ENCODE measurements around the gene NUAK2.

The NUAK2 gene

GRCh38 chr1:205353612-205354011 lies 32.1 kb upstream of the NUAK2 start:
- Histone ChIP-seq H3K9me3 (ENCODE audit: low read length) (no peaks in the 10 kb centered on the region), H2AFZ (ENCODE audit: low read length) (no peak overlapping the region), H3K4me1 (ENCODE audit: insufficient read depth, low read length, severe bottlenecking) (no peaks in the 10 kb centered on the region), H4K20me1 (ENCODE audit: insufficient read depth, low read length) (no peaks in the 10 kb centered on the region), H3K4me3 (ENCODE audit: low read depth, low read length, poor library complexity, severe bottlenecking) (no peak overlapping the region), H3K4me2 (ENCODE audit: low read length) (no peak overlapping the region), H3K27ac (ENCODE audit: low read depth, low read length, poor library complexity, severe bottlenecking) (no peak overlapping the region), H3K36me3 (ENCODE audit: insufficient read depth, low read length) (no peaks in the 10 kb centered on the region), H3K9me2 (ENCODE audit: low read depth, low read length) (no peaks in the 10 kb centered on the region), H3F3A (ENCODE audit: insufficient read depth, low read length) (no peaks in the 10 kb centered on the region), H3K9ac (ENCODE audit: low read length) (no peak overlapping the region), H3K27me3 (ENCODE audit: insufficient read depth, low read length) (peaks cover 5% of the 10 kb centered on the region; the same call in 1 of the 2 replicates), H3K79me2 (ENCODE audit: insufficient read depth, low read length) (no peaks in the 10 kb centered on the region)
- TF ChIP-seq EZH2 (IDR thresholded peaks at IDR 0.05; ENCODE audit: borderline replicate concordance, low read length), result no peak
- TF ChIP-seq, protein P1, sequence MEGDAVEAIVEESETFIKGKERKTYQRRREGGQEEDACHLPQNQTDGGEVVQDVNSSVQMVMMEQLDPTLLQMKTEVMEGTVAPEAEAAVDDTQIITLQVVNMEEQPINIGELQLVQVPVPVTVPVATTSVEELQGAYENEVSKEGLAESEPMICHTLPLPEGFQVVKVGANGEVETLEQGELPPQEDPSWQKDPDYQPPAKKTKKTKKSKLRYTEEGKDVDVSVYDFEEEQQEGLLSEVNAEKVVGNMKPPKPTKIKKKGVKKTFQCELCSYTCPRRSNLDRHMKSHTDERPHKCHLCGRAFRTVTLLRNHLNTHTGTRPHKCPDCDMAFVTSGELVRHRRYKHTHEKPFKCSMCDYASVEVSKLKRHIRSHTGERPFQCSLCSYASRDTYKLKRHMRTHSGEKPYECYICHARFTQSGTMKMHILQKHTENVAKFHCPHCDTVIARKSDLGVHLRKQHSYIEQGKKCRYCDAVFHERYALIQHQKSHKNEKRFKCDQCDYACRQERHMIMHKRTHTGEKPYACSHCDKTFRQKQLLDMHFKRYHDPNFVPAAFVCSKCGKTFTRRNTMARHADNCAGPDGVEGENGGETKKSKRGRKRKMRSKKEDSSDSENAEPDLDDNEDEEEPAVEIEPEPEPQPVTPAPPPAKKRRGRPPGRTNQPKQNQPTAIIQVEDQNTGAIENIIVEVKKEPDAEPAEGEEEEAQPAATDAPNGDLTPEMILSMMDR (IDR thresholded peaks at IDR 0.05; ENCODE audit: low read length), result no peak

GRCh38 chr1:205353191-205353590 lies 31.6 kb upstream of the NUAK2 start:
- no peak overlapping the region for H2AFZ ChIP-seq (ENCODE audit: low read length)
- no peaks in the 10 kb centered on the region for H3K79me2 ChIP-seq (ENCODE audit: insufficient read depth, low read length)
- no peaks in the 10 kb centered on the region for H3K9me2 ChIP-seq (ENCODE audit: low read depth, low read length)
- no peaks in the 10 kb centered on the region for H3K4me1 ChIP-seq (ENCODE audit: insufficient read depth, low read length, severe bottlenecking)
- H4K20me1 ChIP-seq (ENCODE audit: insufficient read depth, low read length), result no peaks in the 10 kb centered on the region
- no peak overlapping the region for H3K27ac ChIP-seq (ENCODE audit: low read depth, low read length, poor library complexity, severe bottlenecking)
- no peaks in the 10 kb centered on the region for H3K9me3 ChIP-seq (ENCODE audit: low read length)
- H3K36me3 ChIP-seq (ENCODE audit: insufficient read depth, low read length), result no peaks in the 10 kb centered on the region
- H3K4me3 ChIP-seq (ENCODE audit: low read depth, low read length, poor library complexity, severe bottlenecking), result no peak overlapping the region
- H3K9ac ChIP-seq (ENCODE audit: low read length), result no peak overlapping the region
- TF ChIP-seq EZH2 (IDR thresholded peaks at IDR 0.05; ENCODE audit: borderline replicate concordance, low read length), result no peak
- TF ChIP-seq, protein P1 (IDR thresholded peaks at IDR 0.05; ENCODE audit: low read length), result no peak
- H3K4me2 ChIP-seq (ENCODE audit: low read length), result no peak overlapping the region
- H3F3A ChIP-seq (ENCODE audit: insufficient read depth, low read length), result no peaks in the 10 kb centered on the region
- peaks cover 5% of the 10 kb centered on the region; the same call in 1 of the 2 replicates for H3K27me3 ChIP-seq (ENCODE audit: insufficient read depth, low read length)

DNA sequence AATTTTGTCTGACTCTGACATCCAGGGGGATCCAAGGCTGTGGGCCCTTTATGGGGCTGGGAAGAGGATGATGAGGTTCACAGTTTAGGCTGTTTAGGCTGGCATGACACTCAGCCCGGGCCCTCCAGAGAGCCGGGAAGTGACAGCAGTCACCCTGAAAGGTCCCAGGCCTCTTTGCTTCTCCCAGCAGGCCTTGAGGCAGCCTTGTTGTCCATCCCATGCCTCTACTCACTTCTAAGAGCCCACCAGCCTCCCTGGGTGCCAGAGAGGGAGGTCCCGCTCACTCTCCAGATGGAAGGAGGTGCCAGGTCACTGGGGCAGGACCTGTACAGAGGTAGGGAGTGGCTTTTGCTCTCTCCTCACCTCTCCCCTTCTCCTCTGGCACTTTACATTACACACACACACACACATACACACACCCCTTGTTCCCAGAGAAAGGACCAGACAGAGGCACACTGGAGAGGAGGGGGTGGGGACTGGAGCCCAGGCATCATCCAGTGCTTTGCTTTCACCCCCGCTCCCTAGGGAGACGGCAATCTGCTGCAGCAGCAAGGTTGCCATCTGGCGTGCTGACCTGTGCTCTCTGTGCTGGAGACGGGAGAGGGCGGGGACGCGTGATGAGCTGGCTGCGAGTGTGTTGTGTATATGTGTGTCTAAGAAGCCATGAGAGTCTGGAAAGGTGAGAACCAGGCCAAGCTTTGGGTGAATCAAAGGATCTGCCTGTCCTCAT lies 30.6 kb upstream of the NUAK2 start:
- no peaks in the 10 kb centered on the region for H3K9me2 ChIP-seq (ENCODE audit: low read depth, low read length)

More for the DNA sequence above, 30.6 kb upstream of the NUAK2 start:
- H3K4me2 ChIP-seq (ENCODE audit: low read length), result no peak overlapping the region
- H3K9ac ChIP-seq (ENCODE audit: low read length), result no peak overlapping the region
- H4K20me1 ChIP-seq (ENCODE audit: insufficient read depth, low read length), result no peaks in the 10 kb centered on the region
- TF ChIP-seq, protein P1 (IDR thresholded peaks at IDR 0.05; ENCODE audit: low read length), result no peak
- TF ChIP-seq EZH2 (IDR thresholded peaks at IDR 0.05; ENCODE audit: borderline replicate concordance, low read length), result no peak
- no peaks in the 10 kb centered on the region for H3K36me3 ChIP-seq (ENCODE audit: insufficient read depth, low read length)
- no peak overlapping the region for H3K27ac ChIP-seq (ENCODE audit: low read depth, low read length, poor library complexity, severe bottlenecking)
- no peaks in the 10 kb centered on the region for H3K4me1 ChIP-seq (ENCODE audit: insufficient read depth, low read length, severe bottlenecking)
- H3K27me3 ChIP-seq (ENCODE audit: insufficient read depth, low read length), result peaks cover 5% of the 10 kb centered on the region; the same call in 1 of the 2 replicates
- no peaks in the 10 kb centered on the region for H3K79me2 ChIP-seq (ENCODE audit: insufficient read depth, low read length)
- H3F3A ChIP-seq (ENCODE audit: insufficient read depth, low read length), result no peaks in the 10 kb centered on the region
- H3K9me3 ChIP-seq (ENCODE audit: low read length), result no peaks in the 10 kb centered on the region
- H3K4me3 ChIP-seq (ENCODE audit: low read depth, low read length, poor library complexity, severe bottlenecking), result no peak overlapping the region
- H2AFZ ChIP-seq (ENCODE audit: low read length), result no peak overlapping the region

Data from OCI-LY1 (cell line).